H9 (cell line): ENCODE measurements around the gene CTCF. TPM values are rescaled to one million over a fixed set of nuclear protein-coding genes. Genes with fewer than 3 reads are reported as not detected.
A peak's percentile ranks its signal among the peaks of the same experiment; 100 is the strongest.

Experiments used
- DNase-seq: peaks from one replicate; pipeline ENCODE4 v3.0.0-alpha.2; 2017
- H2AFZ ChIP-seq: one replicate; pipeline ENCODE4 v1.6.1; 2013; ENCODE audit warnings: mild to moderate bottlenecking, low read length, control low read depth, moderate library complexity
- H2AK5ac ChIP-seq: 2 replicates; pipeline ENCODE4 v1.6.1; 2013; ENCODE audit warnings: low read length, control low read depth, mixed read lengths; ENCODE audit not compliant: insufficient read length
- H2BK120ac ChIP-seq: one replicate; pipeline ENCODE4 v1.6.1; 2013; ENCODE audit warnings: low read depth, mild to moderate bottlenecking, low read length, control low read depth, inconsistent platforms; ENCODE audit not compliant: poor library complexity, severe bottlenecking
- H2BK12ac ChIP-seq: 2 replicates; pipeline ENCODE4 v1.6.1; 2013; ENCODE audit warnings: low read length, control low read depth, mixed read lengths, low read depth; ENCODE audit not compliant: insufficient read length
- H2BK15ac ChIP-seq: 2 replicates; pipeline ENCODE4 v1.6.1; 2013; ENCODE audit warnings: low read depth, low read length, control low read depth
- H2BK20ac ChIP-seq: one replicate; pipeline ENCODE4 v1.6.1; 2013; ENCODE audit warnings: low read depth, mild to moderate bottlenecking, low read length, control low read depth, inconsistent platforms; ENCODE audit not compliant: poor library complexity, severe bottlenecking
- H2BK5ac ChIP-seq: 2 replicates; pipeline ENCODE4 v1.6.1; 2013; ENCODE audit warnings: low read length, control low read depth, mixed read lengths; ENCODE audit not compliant: insufficient read length
- H3K14ac ChIP-seq: 2 replicates; pipeline ENCODE4 v1.6.1; 2013; ENCODE audit warnings: low read length, control low read depth; ENCODE audit not compliant: insufficient read depth
- H3K18ac ChIP-seq: 2 replicates; pipeline ENCODE4 v1.6.1; 2013; ENCODE audit warnings: low read depth, mild to moderate bottlenecking, mixed read lengths, low read length, control low read depth; ENCODE audit not compliant: insufficient read length
- H3K23ac ChIP-seq: 2 replicates; pipeline ENCODE4 v1.6.1; 2013; ENCODE audit warnings: low read length, control low read depth, mixed read lengths, low read depth; ENCODE audit not compliant: insufficient read length
- H3K23me2 ChIP-seq: 2 replicates; pipeline ENCODE4 v1.6.1; 2013; ENCODE audit warnings: low read depth, mild to moderate bottlenecking, mixed read lengths, low read length, control low read depth; ENCODE audit not compliant: insufficient read length, poor library complexity, severe bottlenecking
- H3K27ac ChIP-seq: 2 replicates; pipeline ENCODE4 v1.5.1; 2013; ENCODE audit warnings: low read length, control low read depth, mixed read lengths, low read depth; ENCODE audit not compliant: insufficient read length
- H3K27me3 ChIP-seq: 2 replicates; pipeline ENCODE4 v1.6.1; 2013; ENCODE audit warnings: low read length, control low read depth, inconsistent platforms; ENCODE audit not compliant: insufficient read depth
- H3K4ac ChIP-seq: 2 replicates; pipeline ENCODE4 v1.6.1; 2013; ENCODE audit warnings: low read depth, mild to moderate bottlenecking, control low read depth, inconsistent platforms, low read length, moderate library complexity
- H3K4me1 ChIP-seq: 2 replicates; pipeline ENCODE4 v1.6.1; 2013; ENCODE audit warnings: low read length, control low read depth, inconsistent platforms; ENCODE audit not compliant: insufficient read depth
- H3K4me2 ChIP-seq: 2 replicates; pipeline ENCODE4 v1.6.1; 2013; ENCODE audit warnings: low read length, control low read depth, mixed read lengths; ENCODE audit not compliant: insufficient read length, insufficient read depth
- H3K56ac ChIP-seq: 2 replicates; pipeline ENCODE4 v1.6.1; 2013; ENCODE audit warnings: low read depth, mild to moderate bottlenecking, mixed read lengths, low read length, control low read depth; ENCODE audit not compliant: insufficient read length
- H3K79me1 ChIP-seq: 2 replicates; pipeline ENCODE4 v1.6.1; 2013; ENCODE audit warnings: low read depth, mild to moderate bottlenecking, moderate library complexity, low read length, control low read depth, inconsistent platforms; ENCODE audit not compliant: insufficient read depth, poor library complexity, severe bottlenecking
- H3K79me2 ChIP-seq: 2 replicates; pipeline ENCODE4 v1.6.1; 2013; ENCODE audit warnings: low read length, control low read depth, inconsistent platforms; ENCODE audit not compliant: insufficient read depth
- H3K9ac ChIP-seq: 2 replicates; pipeline ENCODE4 v1.6.1; 2013; ENCODE audit warnings: low read length, control low read depth, mixed read lengths; ENCODE audit not compliant: insufficient read length; ENCODE audit errors: extremely low read depth
- H3K9me3 ChIP-seq: one replicate; pipeline ENCODE4 v1.6.1; 2013; ENCODE audit warnings: low read depth, low read length, inconsistent platforms; ENCODE audit not compliant: control insufficient read depth
- H3T11ph ChIP-seq: one replicate; pipeline ENCODE4 v1.6.1; 2013; ENCODE audit warnings: mild to moderate bottlenecking, low read length, control low read depth, inconsistent platforms
- H4K20me1 ChIP-seq: one replicate; pipeline ENCODE4 v1.6.1; 2013; ENCODE audit not compliant: control insufficient read depth, insufficient read length, insufficient read depth
- H4K5ac ChIP-seq: 2 replicates; pipeline ENCODE4 v1.6.1; 2013; ENCODE audit warnings: low read depth, mild to moderate bottlenecking, mixed read lengths, low read length, control low read depth; ENCODE audit not compliant: insufficient read length
- H4K8ac ChIP-seq: replicated peaks from 2 replicates; pipeline ENCODE4 v1.6.1; 2013; ENCODE audit warnings: low read length, control low read depth, mixed read lengths, low read depth; ENCODE audit not compliant: insufficient read length
- H4K91ac ChIP-seq: 2 replicates; pipeline ENCODE4 v1.6.1; 2013; ENCODE audit warnings: low read depth, mild to moderate bottlenecking, moderate library complexity, mixed read lengths, low read length, control low read depth; ENCODE audit not compliant: insufficient read length
- H3K27ac Mint-ChIP-seq, 3 experiments: 2 replicates in 2 of 3; 3 replicates in 1 of 3; pipeline ENCODE4 v1.8.0; 2020 to 2021; ENCODE audit warnings: mixed read lengths in 3 of 3, mild to moderate bottlenecking in 1 of 3, moderate library complexity in 1 of 3
- H3K27me3 Mint-ChIP-seq: 2 replicates; pipeline ENCODE4 v1.8.0; 2021; ENCODE audit warnings: low read depth, mild to moderate bottlenecking, moderate library complexity, mixed read lengths
- H3K36me3 Mint-ChIP-seq, 3 experiments: 2 replicates in 2 of 3; 3 replicates in 1 of 3; pipeline ENCODE4 v1.8.0; 2020 to 2021; ENCODE audit warnings: low read depth in 3 of 3, mixed read lengths in 3 of 3; ENCODE audit not compliant: insufficient read depth in 1 of 3
- H3K4me1 Mint-ChIP-seq, 2 experiments: 2 replicates each; pipeline ENCODE4 v1.8.0; 2020; ENCODE audit warnings: mixed read lengths in 2 of 2
- H3K4me3 Mint-ChIP-seq, 2 experiments: 2 replicates in 1 of 2; 3 replicates in 1 of 2; pipeline ENCODE4 v1.8.0; 2020 to 2021; ENCODE audit warnings: mild to moderate bottlenecking in 2 of 2, mixed read lengths in 2 of 2, moderate library complexity in 1 of 2
- H3K9me3 Mint-ChIP-seq, 2 experiments: 2 replicates in 1 of 2; 3 replicates in 1 of 2; pipeline ENCODE4 v1.8.0; 2020; ENCODE audit warnings: mild to moderate bottlenecking in 2 of 2, mixed read lengths in 2 of 2, moderate library complexity in 1 of 2
- CTCF ChIP-seq: fragments of 200-600 bp; sonication (generic); conservative IDR thresholded peaks from 3 replicates; pipeline ENCODE4 v1.8.0; 2021; ENCODE audit warnings: antibody characterized with exemption, mild to moderate bottlenecking
- WGBS: extraction: QIAGEN DNeasy Blood & Tissue Kit; methylation state at CpG from one replicate; pipeline ENCODE4 v1.1.7; 2013; ENCODE audit warnings: missing lambda C conversion rate, low lambda C conversion rate, mixed read lengths; ENCODE audit not compliant: insufficient read length; ENCODE audit errors: extremely low coverage; 5-methylcytosine and 5-hydroxymethylcytosine counted together
- total RNA-seq: library from RNA; stranded (reverse); gene quantifications from 2 replicates; pipeline ENCODE4 v1.2.1, GENCODE V29; 2021

CTCF gene
- total RNA-seq, 1 experiment from 2014 or later, result 87.3 TPM

- no peak overlapping the region for H4K5ac ChIP-seq
- no peak overlapping the region for H3T11ph ChIP-seq
- no peak overlapping the region for H3K9ac ChIP-seq
- H3K14ac ChIP-seq, result no peak overlapping the region
- H3K27me3 ChIP-seq, result no peaks in the 10 kb centered on the region
- no peak overlapping the region for H4K8ac ChIP-seq
- H3K9me3 ChIP-seq, result no peaks in the 10 kb centered on the region
- no peak overlapping the region for H2AFZ ChIP-seq
- no peaks in the 10 kb centered on the region for H3K4me1 ChIP-seq
- H2BK120ac ChIP-seq, result no peak overlapping the region
- Mint-ChIP-seq H3K4me1 (peaks cover 7 to 18% of the 10 kb centered on the region in 2 experiments; a peak in 3 of 4 replicates), H3K4me3 (peak overlapping the region; percentile 78 to 85; a peak in 3 of 5 replicates), H3K27ac (no peak overlapping the region), H3K9me3 (no peaks in the 10 kb centered on the region), H3K36me3 (peaks cover 3 to 11% (median 4%) of the 10 kb centered on the region in 3 experiments; a peak in 5 of 7 replicates), H3K27me3 (peaks cover 4% of the 10 kb centered on the region)
- H2BK15ac ChIP-seq, result no peak overlapping the region
- no peak for DNase-seq
- no peak overlapping the region for H3K4ac ChIP-seq
- no peak overlapping the region for H3K27ac ChIP-seq
- WGBS, result no CpG with 5 or more reads among the region's 10 CpGs
- H3K4me2 ChIP-seq, result peak overlapping the region; percentile 35
- no peak overlapping the region for H3K23ac ChIP-seq
- H3K23me2 ChIP-seq, result peaks cover 3% of the 10 kb centered on the region
- no peak for TF ChIP-seq CTCF
- H2BK12ac ChIP-seq, result no peak overlapping the region
- H2BK20ac ChIP-seq, result no peak overlapping the region
- H2BK5ac ChIP-seq, result no peak overlapping the region
- H4K91ac ChIP-seq, result no peak overlapping the region
- H3K79me1 ChIP-seq, result no peaks in the 10 kb centered on the region
- no peak overlapping the region for H3K56ac ChIP-seq
- H4K20me1 ChIP-seq, result no peaks in the 10 kb centered on the region
- no peak overlapping the region for H3K18ac ChIP-seq
- H2AK5ac ChIP-seq, result no peak overlapping the region
- no peaks in the 10 kb centered on the region for H3K79me2 ChIP-seq
Observed at GRCh38 chr16:67667453-67667816, 105.1 kb downstream of the CTCF start.
